ENCODE measurements around the gene NKAIN2. TPM values are rescaled to one million over a fixed set of nuclear protein-coding genes. Genes with fewer than 3 reads are reported as not detected.

NKAIN2 gene
- total and polyA plus RNA-seq, 12 donors = 0.07 to 3.0 (median 0.28) TPM; not detected in 1

- ATAC-seq (no peak), DNase-seq (no peak)
- H3K27ac ChIP-seq = no peak overlapping the region
- H3K27me3 ChIP-seq = no peaks in the 10 kb centered on the region
- no peak for TF ChIP-seq CTCF (IDR thresholded peaks at IDR 0.05)
- H3K9me3 ChIP-seq = peaks cover 0 to 9% (median 2%) of the 10 kb centered on the region in 11 donors
- no peaks in the 10 kb centered on the region for H3K36me3 ChIP-seq
- no peaks in the 10 kb centered on the region for H3K4me1 ChIP-seq
- H3K4me3 ChIP-seq = no peak overlapping the region
- intact Hi-C loops (cut with DNase I) = no loop called here
These were observed 934.8 kb downstream of the NKAIN2 start for GRCh38 chr6:124738482-124738881.

- Histone ChIP-seq H3K27ac (no peak overlapping the region), H3K9me3 (no peaks in the 10 kb centered on the region), H3K4me1 (no peaks in the 10 kb centered on the region), H3K36me3 (no peaks in the 10 kb centered on the region), H3K4me3 (no peak overlapping the region), H3K27me3 (no peaks in the 10 kb centered on the region)
- 86 to 92% methylated on average over 2 of the region's 2 CpGs for WGBS, 2 donors
- no peak for ATAC-seq
- no peak for TF ChIP-seq CTCF (IDR thresholded peaks at IDR 0.05)
- no peak for DNase-seq
- intact Hi-C loops (cut with DNase I) = no loop called here
These were observed 937.7 kb downstream of the NKAIN2 start for GRCh38 chr6:124741341-124741740.

- no peak overlapping the region for H3K27ac ChIP-seq
- WGBS, 2 donors = 80 to 88% methylated on average over 2 of the region's 2 CpGs
- ATAC-seq (no peak), DNase-seq (no peak)
- no peaks in the 10 kb centered on the region for H3K4me1 ChIP-seq
- no peak overlapping the region for H3K4me3 ChIP-seq
- intact Hi-C loops (cut with DNase I) = no loop called here
- no peaks in the 10 kb centered on the region for H3K27me3 ChIP-seq
- no peaks in the 10 kb centered on the region for H3K36me3 ChIP-seq
- H3K9me3 ChIP-seq = no peaks in the 10 kb centered on the region
- TF ChIP-seq CTCF (IDR thresholded peaks at IDR 0.05) = no peak
These were observed 939.3 kb downstream of the NKAIN2 start for GRCh38 chr6:124742971-124743370.

- 67 to 68% methylated on average over 2 of the region's 2 CpGs for WGBS, 2 donors
- DNase-seq = no peak
- no peak for TF ChIP-seq CTCF (IDR thresholded peaks at IDR 0.05)
- Histone ChIP-seq H3K36me3 (no peaks in the 10 kb centered on the region), H3K27ac (no peak overlapping the region), H3K4me1 (no peaks in the 10 kb centered on the region), H3K9me3 (no peaks in the 10 kb centered on the region), H3K4me3 (no peak overlapping the region), H3K27me3 (no peaks in the 10 kb centered on the region)
- no peak for ATAC-seq
- intact Hi-C loops (cut with DNase I) = no loop called here
These were observed 939.8 kb downstream of the NKAIN2 start for GRCh38 chr6:124743420-124743819.

GRCh38 chr6:124747349-124747748 lies 943.7 kb downstream of the NKAIN2 start:
- 48 to 49% methylated on average over 2 of the region's 2 CpGs for WGBS, 2 donors
- H3K4me3 ChIP-seq = no peak overlapping the region
- ATAC-seq (peak in 5 of 8 donors; percentile 42 to 71 (median 66)), DNase-seq (peak in 1 of 2 donors; percentile 18)
- no peaks in the 10 kb centered on the region for H3K36me3 ChIP-seq
- no peak overlapping the region for H3K27ac ChIP-seq
- H3K4me1 ChIP-seq = no peaks in the 10 kb centered on the region
- no peaks in the 10 kb centered on the region for H3K9me3 ChIP-seq
- H3K27me3 ChIP-seq = no peaks in the 10 kb centered on the region
- no peak for TF ChIP-seq CTCF (IDR thresholded peaks at IDR 0.05)
- intact Hi-C loops (cut with DNase I) = no loop called here

All from heart right ventricle (tissue), 16 donors.